HG02870 (cell line): ENCODE measurements around the gene PNPLA2.

Experiments
- ATAC-seq: cut with Tn5 transposase; IDR thresholded peaks from one replicate; pipeline ENCODE4 v1.9.1; 2021; ENCODE audit warnings: mild to moderate bottlenecking, moderate library complexity; ENCODE audit not compliant: unreplicated experiment

Gene PNPLA2

DNA sequence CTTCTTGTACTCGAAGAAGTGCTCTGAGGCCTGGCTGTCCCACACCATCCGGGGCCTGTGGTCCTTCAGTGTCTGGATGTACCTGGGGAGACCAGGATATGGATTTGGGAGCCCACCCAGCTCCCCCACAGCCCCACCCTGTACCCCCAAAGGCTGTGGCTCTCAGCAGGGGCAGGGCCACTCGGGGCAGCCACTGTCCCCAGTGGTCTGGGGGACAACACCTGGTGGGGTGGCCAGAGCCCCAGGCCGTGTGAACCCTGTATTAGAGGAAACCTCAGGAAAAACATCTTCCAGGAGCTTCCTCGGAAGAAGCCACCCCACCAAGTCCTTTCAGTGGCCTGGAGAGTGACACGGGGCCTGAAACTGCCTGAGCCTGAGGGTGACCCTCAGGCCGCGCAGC, 51.7 kb downstream of the PNPLA2 start:
- ATAC-seq = no peak

- ATAC-seq = no peak
Observed at GRCh38 chr11:871472-871871, 52.8 kb downstream of the PNPLA2 start.

DNA sequence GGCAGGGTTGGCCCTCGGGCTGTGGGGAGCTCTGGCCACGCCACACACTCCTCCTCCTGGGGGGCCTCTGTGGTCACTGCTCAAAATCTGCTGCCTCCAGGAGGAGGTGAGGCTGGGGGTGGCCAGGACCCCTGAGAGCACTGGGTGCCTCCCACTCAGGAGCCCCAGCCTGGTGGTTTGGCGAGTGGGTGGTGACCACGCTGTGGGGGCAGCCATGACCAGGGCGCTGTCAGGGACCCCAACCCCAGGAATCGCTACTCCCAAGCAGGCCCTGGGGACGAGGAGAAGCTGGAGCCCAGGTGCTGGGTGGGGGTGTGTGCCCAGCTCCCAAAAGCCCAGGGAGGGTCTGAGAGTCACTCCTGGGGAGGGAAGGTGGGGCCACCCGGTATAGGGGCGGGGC, 54.1 kb downstream of the PNPLA2 start:
- no peak for ATAC-seq

GRCh38 chr11:873706-874105, 55.0 kb downstream of the PNPLA2 start:
- ATAC-seq = no peak
